GM23248 (cell line): ENCODE data around the gene SELENOO.

Source experiments
- EZH2 ChIP-seq: fragments of 200-600 bp; sonication (generic); IDR thresholded peaks from 2 replicates; pipeline ENCODE4 v1.6.1; 2018; ENCODE audit warnings: antibody characterized with exemption, mild to moderate bottlenecking; ENCODE audit not compliant: insufficient read depth, poor library complexity, severe bottlenecking
- EZH2phosphoT487 ChIP-seq: fragments of 200-600 bp; sonication (generic); IDR thresholded peaks from 2 replicates; pipeline ENCODE4 v1.6.1; 2018; ENCODE audit warnings: antibody characterized with exemption, moderate library complexity, mild to moderate bottlenecking, low read depth; ENCODE audit not compliant: insufficient read depth

- TF ChIP-seq EZH2, result no peak
- no peak for TF ChIP-seq EZH2phosphoT487
Observed at GRCh38 chr22:50151571-50152537, 49.0 kb upstream of the SELENOO start.
